H1 (cell line): Measurements from ENCODE around the gene CDH11. TPM values are rescaled to one million over a fixed set of nuclear protein-coding genes. Genes with fewer than 3 reads are reported as not detected.

Experiments
- CTCF ChIA-PET: fragments of 300-600 bp; sonication (Branson Sonifier 250); formaldehyde crosslinking; loops from one replicate; lab custom pipeline; 2021; ENCODE audit not compliant: partially characterized antibody; lab: Charles Lee
- POLR2A ChIA-PET: fragments of 300-600 bp; sonication (Branson Sonifier 250); formaldehyde crosslinking; loops from one replicate; lab custom pipeline; 2021; ENCODE audit warnings: inconsistent platforms; ENCODE audit not compliant: partially characterized antibody; lab: Charles Lee
- DNase-seq, 2 experiments: peaks; one replicate each; pipeline versions ENCODE4 v3.0.0 to v3.0.0-alpha.2; 2010 to 2022; ENCODE audit warnings: low spot score in 2 of 2, low read depth in 1 of 2, mixed read lengths in 1 of 2
- FAIRE-seq: peaks from 2 replicates; lab custom pipeline; 2011; peaks lifted over from hg19 to GRCh38; lab: Jason Lieb, UNC
- H2AFZ ChIP-seq: 2 replicates; pipeline ENCODE4 v1.8.1; 2012; ENCODE audit warnings: low read length, inconsistent platforms
- H2AK5ac ChIP-seq: 2 replicates; pipeline ENCODE4 v1.6.1; 2013; ENCODE audit warnings: low read depth, low read length
- H2BK120ac ChIP-seq: replicated peaks from 2 replicates; pipeline ENCODE3; 2013; ENCODE audit warnings: low read depth, low read length, inconsistent platforms
- H2BK12ac ChIP-seq: 2 replicates; pipeline ENCODE4 v1.6.1; 2013; ENCODE audit warnings: low read depth, low read length
- H2BK15ac ChIP-seq: 2 replicates; pipeline ENCODE4 v1.6.1; 2013; ENCODE audit warnings: low read length
- H2BK20ac ChIP-seq: 2 replicates; pipeline ENCODE4 v1.6.1; 2013; ENCODE audit warnings: low read length
- H2BK5ac ChIP-seq: 2 replicates; pipeline ENCODE4 v1.6.1; 2013; ENCODE audit warnings: low read depth, low read length
- H3K14ac ChIP-seq: 2 replicates; pipeline ENCODE4 v1.6.1; 2013; ENCODE audit warnings: inconsistent platforms; ENCODE audit not compliant: insufficient read length
- H3K18ac ChIP-seq: 2 replicates; pipeline ENCODE4 v1.6.1; 2013; ENCODE audit warnings: low read length; ENCODE audit errors: extremely low read depth
- H3K23ac ChIP-seq: 2 replicates; pipeline ENCODE4 v1.6.1; 2013; ENCODE audit warnings: inconsistent platforms; ENCODE audit not compliant: insufficient read length
- H3K23me2 ChIP-seq: 2 replicates; pipeline ENCODE4 v1.6.1; 2013; ENCODE audit warnings: low read depth, low read length
- H3K27ac ChIP-seq: 2 replicates; pipeline ENCODE4 v1.6.1; 2011; ENCODE audit warnings: low read depth, low read length, inconsistent platforms
- H3K27me3 ChIP-seq, 4 experiments: replicated peaks in 1 of 4; 1 replicate in 1 of 4; 2 replicates in 3 of 4; pipeline versions ENCODE4 v1.6.1 to v1.8.1; 2011 to 2013; ENCODE audit warnings: low read length in 3 of 4, mild to moderate bottlenecking in 3 of 4, inconsistent platforms in 2 of 4, mixed read lengths in 2 of 4, moderate library complexity in 1 of 4; ENCODE audit not compliant: control insufficient read depth in 3 of 4, insufficient read depth in 3 of 4; ENCODE audit errors: extremely low read depth in 1 of 4
- H3K36me3 ChIP-seq, 4 experiments: 2 replicates each; pipeline versions ENCODE4 v1.6.1 to v1.8.1; 2011 to 2013; ENCODE audit warnings: mild to moderate bottlenecking in 4 of 4, low read length in 3 of 4, moderate library complexity in 2 of 4, control low read depth in 1 of 4, inconsistent platforms in 1 of 4; ENCODE audit not compliant: insufficient read depth in 4 of 4, control insufficient read depth in 2 of 4
- H3K4ac ChIP-seq: replicated peaks from 2 replicates; pipeline ENCODE3; 2013; ENCODE audit warnings: low read length, low read depth, mixed read lengths, inconsistent platforms; ENCODE audit not compliant: insufficient read length
- H3K4me1 ChIP-seq, 4 experiments: replicated peaks in 1 of 4; 1 replicate in 1 of 4; 2 replicates in 3 of 4; pipeline versions ENCODE4 v1.6.1 to v1.8.1; 2011 to 2013; ENCODE audit warnings: low read length in 3 of 4, inconsistent platforms in 2 of 4, mixed read lengths in 1 of 4; ENCODE audit not compliant: insufficient read depth in 4 of 4, control insufficient read depth in 3 of 4
- H3K4me2 ChIP-seq, 2 experiments: 2 replicates each; pipeline versions ENCODE4 v1.6.1 to v1.8.1; 2011 to 2013; ENCODE audit warnings: low read depth in 2 of 2, low read length in 2 of 2, control low read depth in 1 of 2, inconsistent platforms in 1 of 2, mild to moderate bottlenecking in 1 of 2; ENCODE audit not compliant: insufficient read depth in 1 of 2
- H3K4me3 ChIP-seq, 4 experiments: fragments of 200-600, 300-600 bp in 1 of 4; sonication (generic), shearing (Covaris generic), sonication (Bioruptor Twin) in 1 of 4; 2 replicates each; pipeline versions ENCODE4 v1.5.1 to v1.8.1; 2011 to 2016; ENCODE audit warnings: low read length in 4 of 4, low read depth in 3 of 4, control low read depth in 2 of 4, inconsistent platforms in 2 of 4, mild to moderate bottlenecking in 2 of 4, mixed read lengths in 1 of 4, moderate library complexity in 1 of 4; ENCODE audit not compliant: insufficient read depth in 2 of 4; ENCODE audit errors: extremely low read depth in 1 of 4
- H3K56ac ChIP-seq: replicated peaks from 2 replicates; pipeline ENCODE3; 2013; ENCODE audit warnings: low read depth, mild to moderate bottlenecking, mixed read lengths, low read length, inconsistent platforms; ENCODE audit not compliant: insufficient read length
- H3K79me1 ChIP-seq: 2 replicates; pipeline ENCODE4 v1.6.1; 2013; ENCODE audit warnings: low read depth, low read length, control low read depth
- H3K79me2 ChIP-seq, 2 experiments: 2 replicates each; pipeline versions ENCODE4 v1.6.1 to v1.8.1; 2012 to 2013; ENCODE audit warnings: low read length in 2 of 2, mild to moderate bottlenecking in 2 of 2, inconsistent platforms in 1 of 2; ENCODE audit not compliant: insufficient read depth in 2 of 2, control insufficient read depth in 1 of 2
- H3K9ac ChIP-seq, 4 experiments: replicated peaks in 1 of 4; 1 replicate in 1 of 4; 2 replicates in 3 of 4; pipeline versions ENCODE4 v1.6.1 to v1.8.1; 2011 to 2013; ENCODE audit warnings: low read depth in 3 of 4, low read length in 3 of 4, control low read depth in 2 of 4, mild to moderate bottlenecking in 2 of 4, moderate library complexity in 2 of 4, inconsistent platforms in 1 of 4; ENCODE audit errors: extremely low read depth in 1 of 4
- H3K9me3 ChIP-seq, 2 experiments: 2 replicates each; pipeline versions ENCODE4 v1.6.1 to v1.8.1; 2012 to 2013; ENCODE audit warnings: mild to moderate bottlenecking in 2 of 2, moderate library complexity in 2 of 2, control low read depth in 1 of 2, inconsistent platforms in 1 of 2, low read depth in 1 of 2, low read length in 1 of 2, mixed read lengths in 1 of 2; ENCODE audit not compliant: insufficient read depth in 2 of 2
- H4K20me1 ChIP-seq, 2 experiments: replicated peaks in 1 of 2; 2 replicates each; pipeline versions ENCODE3 to v1.8.1; 2011 to 2013; ENCODE audit warnings: inconsistent platforms in 2 of 2, low read length in 2 of 2, mild to moderate bottlenecking in 1 of 2; ENCODE audit not compliant: insufficient read depth in 2 of 2, control insufficient read depth in 1 of 2
- H4K5ac ChIP-seq: 2 replicates; pipeline ENCODE4 v1.6.1; 2013; ENCODE audit warnings: low read length, low read depth, mixed read lengths, inconsistent platforms; ENCODE audit not compliant: insufficient read length
- H4K8ac ChIP-seq: 2 replicates; pipeline ENCODE4 v1.8.0; 2013; ENCODE audit warnings: mild to moderate bottlenecking, moderate library complexity, low read length, inconsistent platforms; ENCODE audit not compliant: insufficient read depth; ENCODE audit errors: extremely low read depth
- H4K91ac ChIP-seq: replicated peaks from 2 replicates; pipeline ENCODE3; 2013; ENCODE audit warnings: low read length, mixed read lengths, inconsistent platforms; ENCODE audit not compliant: insufficient read length
- BACH1 ChIP-seq: IDR thresholded peaks from 2 replicates; pipeline ENCODE4 v1.6.1; 2012; ENCODE audit warnings: low read length, improper control_type of control experiment
- CEBPB ChIP-seq: IDR thresholded peaks from 2 replicates; pipeline ENCODE4 v1.6.1; 2012; ENCODE audit warnings: low read depth, low read length
- E2F6 ChIP-seq: IDR thresholded peaks from 2 replicates; pipeline ENCODE4 v1.6.1; 2012; ENCODE audit warnings: inconsistent platforms
- SP4 ChIP-seq: IDR thresholded peaks from 2 replicates; pipeline ENCODE4 v1.6.1; 2012; ENCODE audit warnings: low read length, inconsistent platforms
- SUZ12 ChIP-seq: fragments of 200-600 bp; sonication (generic); IDR thresholded peaks from 2 replicates; pipeline ENCODE4 v1.6.1; 2012; ENCODE audit warnings: mild to moderate bottlenecking, inconsistent platforms, low read length, moderate library complexity, mixed read lengths
- USF2 ChIP-seq: IDR thresholded peaks from 2 replicates; pipeline ENCODE4 v1.6.1; 2011; ENCODE audit warnings: low read length, improper control_type of control experiment
- WGBS, 2 experiments: shearing (Covaris generic) in 1 of 2; methylation state at CpG; one replicate each; pipeline versions ENCODE4 v1.1.6 to v1.1.7; 2013 to 2015; ENCODE audit warnings: low lambda C conversion rate in 2 of 2, mixed read lengths in 2 of 2, inconsistent platforms in 1 of 2, low coverage in 1 of 2, missing lambda C conversion rate in 1 of 2; ENCODE audit not compliant: insufficient replicate concordance in 2 of 2, insufficient coverage in 1 of 2, insufficient read length in 1 of 2; ENCODE audit errors: extremely low coverage in 1 of 2, missing lambda C conversion rate in 1 of 2; 5-methylcytosine and 5-hydroxymethylcytosine counted together
- polyA plus RNA-seq, 7 experiments: library from polyadenylated mRNA; depleted of rRNA in 3 of 7; stranded (reverse) in 5 of 7; unstranded in 2 of 7; fragments of >200 nt in 5 of 7; fragments of 200-250 nt in 2 of 7; gene quantifications; 1 replicate in 5 of 7; 2 replicates in 1 of 7; 4 replicates in 1 of 7; pipeline versions ENCODE4 v1.2.1 to v1.2.3, GENCODE V29; 2011 to 2013; ENCODE audit warnings: missing spikeins in 2 of 7, mixed read lengths in 2 of 7
- total RNA-seq: library from RNA; stranded (reverse); fragmentation: NEBNext Ultra II Directional; extraction: Animal tissue kit (Norgen Biotek cat#: 25700); gene quantifications from 2 replicates; pipeline ENCODE4 v1.2.1, GENCODE V29; 2021

Gene CDH11
- total and polyA plus RNA-seq, 2 of the 8 experiments (the other 6 are each of a cell fraction or from before 2014, with no cell fraction given): 3.3 to 8.4 TPM

- ChIA-PET POLR2A (interaction anchor here (0.7 kb wide), 1 partner anchor 223 kb away, joined by 3 read pairs; no protein-coding TSS in a partner anchor), CTCF (interaction anchor here (0.8 kb wide), 1 partner anchor 458 kb away, joined by 3 read pairs; no protein-coding TSS in a partner anchor)
- Histone ChIP-seq H2BK120ac (no peak overlapping the region), H4K91ac (no peak overlapping the region), H2BK20ac (no peak overlapping the region), H3K27ac (no peak overlapping the region), H4K8ac (no peak overlapping the region), H2BK12ac (no peak overlapping the region), H3K4me1 (peaks cover 4 to 15% (median 7%) of the 10 kb centered on the region in 4 experiments; a peak in 6 of 7 replicates), H2BK5ac (no peak overlapping the region), H3K4ac (no peak overlapping the region), H3K79me2 (no peaks in the 10 kb centered on the region), H3K9me3 (no peaks in the 10 kb centered on the region), H4K5ac (no peak overlapping the region), H3K79me1 (no peaks in the 10 kb centered on the region), H3K4me3 (peak overlapping the region in 2 of 4 experiments; percentile 49 to 76; a peak in 4 of 8 replicates), H3K4me2 (peak overlapping the region; percentile 79 to 99), H3K23ac (no peak overlapping the region), H2AK5ac (no peak overlapping the region), H3K23me2 (peaks cover 30% of the 10 kb centered on the region), H4K20me1 (peaks cover 2 to 4% of the 10 kb centered on the region in 2 experiments), H3K14ac (no peak overlapping the region), H3K56ac (no peak overlapping the region), H3K36me3 (no peaks in the 10 kb centered on the region), H2BK15ac (no peak overlapping the region), H3K27me3 (peaks cover 21 to 69% (median 54%) of the 10 kb centered on the region in 4 experiments), H3K18ac (no peak overlapping the region), H3K9ac (no peak overlapping the region), H2AFZ (no peak overlapping the region)
- TF ChIP-seq SUZ12 (no peak), SP4 (no peak), USF2 (no peak), E2F6 (no peak), CEBPB (no peak), BACH1 (no peak)
- 66% methylated on average over 7 of the region's 7 CpGs; no CpG with 5 or more reads in 1 of the 2 experiments for WGBS, 2 experiments
- DNase-seq (no peak), FAIRE-seq (no peak)
These were observed 2.3 kb upstream of the CDH11 start for GRCh38 chr16:65124212-65124548.
